ELR (cell line): ENCODE measurements around the gene MISFA.
"Not testable (repeated sequence)": the region's sequence is repeated elsewhere in the genome, so short reads cannot be mapped to it uniquely, and the experiment has no call there.

Experiments
- DNase-seq: peaks from one replicate; pipeline ENCODE4 v3.0.0-alpha.2; 2015; ENCODE audit warnings: low read depth

MISFA gene

GRCh38 chr11:18599739-18600230, at the start of gene MISFA:
MISFA (plus strand) TSS chr11:18599789; CDS start chr11:18599929, 140 bp downstream.
- DNase-seq = no peak

DNA sequence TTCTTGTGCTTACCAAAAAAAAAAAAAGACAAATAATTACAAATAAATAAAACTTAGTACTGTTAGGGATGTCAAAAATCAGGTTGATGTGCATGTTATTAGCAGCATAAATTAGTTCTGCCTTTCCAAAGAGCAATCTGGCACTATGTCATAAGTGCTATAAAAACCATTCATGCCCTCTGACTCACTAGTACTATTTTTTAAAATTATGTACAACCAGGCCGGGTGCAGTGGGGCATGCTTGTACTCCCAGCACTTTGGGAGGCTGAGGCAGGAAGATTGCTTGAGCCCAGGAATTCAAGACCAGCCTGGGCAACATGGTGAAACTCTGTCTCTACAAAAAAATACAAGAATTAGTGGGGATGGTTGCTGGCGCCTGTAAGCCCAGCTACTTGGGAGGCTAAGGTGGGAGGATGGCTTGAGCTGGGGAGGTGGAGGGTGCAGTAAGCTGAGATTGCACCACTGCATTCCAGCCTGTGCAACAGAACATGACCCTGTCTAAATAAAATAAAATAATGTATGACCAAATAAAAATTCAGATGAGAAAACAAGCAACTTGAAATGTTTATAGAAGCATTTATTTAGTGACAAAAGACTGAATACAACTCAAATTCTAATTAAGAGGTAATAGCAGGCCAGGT, 36.4 kb upstream of the MISFA start:
- no peak for DNase-seq

GRCh38 chr11:18564149-18564548, 35.4 kb upstream of the MISFA start:
- DNase-seq = no peak

- no peak for DNase-seq
These were observed 33.2 kb upstream of the MISFA start for GRCh38 chr11:18566406-18566805.

DNA sequence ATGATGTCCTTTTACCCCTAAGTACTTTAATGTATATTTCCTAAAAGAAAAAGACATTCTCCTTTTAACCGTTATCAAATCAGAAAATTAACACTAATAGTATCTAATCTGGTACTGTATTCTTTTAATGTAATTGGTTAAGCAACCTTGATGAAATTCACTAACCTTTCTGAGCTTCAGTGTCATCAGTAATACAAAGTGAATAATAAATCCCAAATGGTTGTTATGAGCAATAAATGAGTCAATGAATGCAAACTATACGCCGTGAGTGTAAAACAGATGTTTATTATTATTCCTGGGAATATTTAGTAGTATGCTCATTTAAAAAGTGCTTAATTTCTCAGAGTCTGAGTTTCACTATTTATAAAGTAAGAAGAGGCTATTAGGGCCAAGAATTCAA, 32.5 kb upstream of the MISFA start:
- DNase-seq = peak; percentile 49

DNA sequence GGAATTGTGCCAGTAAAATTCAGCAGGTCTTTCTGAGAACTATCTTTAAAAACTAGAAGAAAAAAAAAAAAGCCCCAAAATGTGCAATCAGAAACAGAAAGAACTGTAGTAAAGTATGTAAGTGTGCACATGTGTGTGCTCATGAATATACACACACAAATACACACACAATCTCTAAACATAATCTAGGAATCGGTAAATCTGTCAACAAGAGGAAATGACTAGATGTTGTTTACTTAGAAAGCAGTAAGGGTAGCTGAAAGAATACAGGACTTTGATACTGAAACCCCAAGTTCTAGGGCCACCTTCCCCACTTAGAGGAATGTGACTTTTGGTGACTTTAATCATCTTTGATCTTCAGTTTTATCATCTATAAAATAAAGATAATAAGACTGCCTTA, 24.2 kb upstream of the MISFA start:
- DNase-seq = no peak

- DNase-seq = no peak
These were observed 20.5 kb upstream of the MISFA start for GRCh38 chr11:18578975-18579598.

GRCh38 chr11:18580113-18580766, 19.3 kb upstream of the MISFA start:
- DNase-seq = no peak

DNA sequence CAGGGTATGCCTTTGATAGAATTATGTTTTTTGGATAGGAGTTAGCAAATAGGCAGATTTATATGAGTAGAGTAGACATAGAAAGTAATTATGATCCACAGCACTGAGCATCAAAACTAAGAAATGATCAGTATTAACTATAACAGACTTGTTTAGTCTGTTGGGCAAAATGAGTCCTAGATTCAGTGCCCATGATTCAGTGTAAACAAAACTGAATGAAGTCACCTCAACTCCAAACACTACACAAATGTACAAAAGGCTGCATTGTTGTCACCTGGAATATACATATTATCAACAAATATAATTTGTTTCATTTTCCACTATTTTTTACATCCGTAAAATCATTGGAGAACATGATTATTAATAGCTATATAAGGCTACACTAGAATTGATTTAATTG, 17.8 kb upstream of the MISFA start:
- DNase-seq = no peak

- DNase-seq = peak; percentile 94
These were observed 11.0 kb upstream of the MISFA start, which contains the start of gene UEVLD for GRCh38 chr11:18588297-18589252. UEVLD (minus strand) TSS chr11:18588734; CDS start chr11:18588654, 80 bp downstream.

GRCh38 chr11:18590571-18590970, 9.0 kb upstream of the MISFA start:
- DNase-seq = no peak

DNA sequence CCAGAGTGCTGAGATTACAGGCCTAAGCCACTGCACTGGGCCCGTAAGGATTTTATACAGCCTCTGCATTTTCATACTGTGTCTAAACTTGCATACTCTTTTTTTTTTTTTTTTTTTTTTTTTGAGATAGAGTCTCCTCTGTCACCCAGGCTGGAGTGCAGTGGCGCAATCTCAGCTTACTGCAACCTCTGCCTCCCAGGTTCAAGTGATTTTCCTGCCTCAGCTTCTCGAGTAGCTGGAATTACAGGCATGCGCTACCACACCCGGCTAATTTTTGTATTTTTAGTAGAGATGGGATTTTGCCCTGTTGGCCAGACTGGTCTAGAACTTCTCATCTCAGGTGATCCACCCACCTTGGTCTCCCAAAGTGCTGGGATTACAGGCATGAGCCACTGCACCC, 5.5 kb upstream of the MISFA start:
- DNase-seq = not testable (repeated sequence)

DNA sequence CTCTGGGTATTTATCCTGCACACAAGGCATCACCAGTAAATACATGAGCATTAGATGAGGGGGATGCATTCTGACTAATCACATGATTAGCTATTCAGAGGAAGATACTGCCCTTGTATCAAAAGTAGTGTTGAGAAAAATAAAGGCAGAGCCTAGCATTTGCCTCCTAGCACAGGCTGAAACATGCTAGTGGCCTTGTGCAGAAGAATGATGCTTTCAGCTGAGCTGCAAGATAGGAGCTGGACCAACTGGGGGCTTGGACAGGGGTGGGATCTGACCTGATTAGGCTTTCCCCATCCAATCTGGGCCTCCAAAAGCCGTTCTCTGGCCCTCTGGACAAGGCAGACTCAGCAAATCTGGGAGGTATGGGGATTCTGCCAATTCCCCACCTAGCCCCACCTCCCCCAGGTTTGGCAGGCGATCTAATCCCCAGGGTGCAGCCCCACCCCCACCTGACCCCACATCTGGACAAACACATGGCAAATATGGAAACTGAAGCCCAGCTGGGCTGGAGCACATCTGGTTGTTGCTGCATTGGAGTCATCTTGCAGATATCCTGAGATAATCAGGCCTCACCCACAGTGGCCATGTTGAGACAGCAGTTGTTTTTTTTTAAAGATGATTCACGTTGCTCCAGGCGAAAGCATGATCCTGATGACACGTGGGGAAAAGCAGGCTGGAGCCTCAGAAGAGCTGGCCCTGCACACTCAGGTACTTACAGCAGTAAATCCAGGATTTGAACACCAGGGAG, 4.4 kb upstream of the MISFA start:
- peak; percentile 87 for DNase-seq

GRCh38 chr11:18600915-18601569, 1.5 kb downstream of the MISFA start:
- no peak for DNase-seq

- no peak for DNase-seq
These were observed 8.8 kb downstream of the MISFA start for GRCh38 chr11:18608376-18608775.

GRCh38 chr11:18611196-18611595, 11.6 kb downstream of the MISFA start:
- no peak for DNase-seq

GRCh38 chr11:18612394-18612793, 12.8 kb downstream of the MISFA start:
- DNase-seq = no peak

DNA sequence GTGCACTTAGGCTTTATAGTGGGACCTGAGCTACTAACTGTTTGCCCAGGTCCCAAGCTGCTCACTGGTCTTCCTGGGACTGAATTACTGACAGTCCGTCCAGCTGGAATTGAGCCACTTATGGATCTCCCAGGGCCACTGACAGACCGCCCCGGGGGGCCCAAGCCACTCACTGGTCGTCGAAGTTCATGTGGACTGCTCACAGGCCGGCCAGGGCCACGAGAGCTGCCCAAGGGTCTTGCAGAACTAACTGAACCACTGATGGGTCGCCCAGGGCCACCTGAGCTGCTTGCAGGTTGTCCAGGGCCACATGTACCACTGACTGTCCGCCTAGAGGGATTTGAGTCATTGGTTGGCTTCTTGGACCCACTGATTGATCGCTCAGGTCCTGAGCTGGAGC, 15.1 kb downstream of the MISFA start:
- no peak for DNase-seq

GRCh38 chr11:18615628-18616392, 16.2 kb downstream of the MISFA start:
- DNase-seq = peak; percentile 64
